HG03025 (cell line): ENCODE measurements around the gene SOX6.

ENCODE experiments used
- ATAC-seq: cut with Tn5 transposase; IDR thresholded peaks from one replicate; pipeline ENCODE4 v1.9.1; 2021; ENCODE audit warnings: mild to moderate bottlenecking, moderate library complexity; ENCODE audit not compliant: unreplicated experiment, low FRiP score

Gene SOX6

GRCh38 chr11:16204261-16204660, 152.1 kb downstream of the SOX6 start:
- no peak for ATAC-seq

GRCh38 chr11:16195651-16196050, 160.7 kb downstream of the SOX6 start:
- no peak for ATAC-seq

- ATAC-seq = no peak
These were observed 161.8 kb downstream of the SOX6 start for GRCh38 chr11:16194566-16194965.

- ATAC-seq = no peak
These were observed 162.4 kb downstream of the SOX6 start for GRCh38 chr11:16193897-16194381.

- ATAC-seq = no peak
These were observed 164.5 kb downstream of the SOX6 start for GRCh38 chr11:16191868-16192240.

GRCh38 chr11:16191212-16191867, 165.0 kb downstream of the SOX6 start:
- ATAC-seq = no peak

- no peak for ATAC-seq
These were observed 169.7 kb downstream of the SOX6 start for GRCh38 chr11:16186680-16187079.

- no peak for ATAC-seq
These were observed 171.3 kb downstream of the SOX6 start for GRCh38 chr11:16185042-16185441.

GRCh38 chr11:16184588-16184987, 171.8 kb downstream of the SOX6 start:
- no peak for ATAC-seq

GRCh38 chr11:16182553-16182952, 173.8 kb downstream of the SOX6 start:
- no peak for ATAC-seq

- ATAC-seq = no peak
These were observed 175.5 kb downstream of the SOX6 start for GRCh38 chr11:16180868-16181267.

GRCh38 chr11:16179676-16180075, 176.7 kb downstream of the SOX6 start:
- no peak for ATAC-seq

GRCh38 chr11:16178273-16178672, 178.1 kb downstream of the SOX6 start:
- no peak for ATAC-seq

GRCh38 chr11:16177688-16178087, 178.7 kb downstream of the SOX6 start:
- ATAC-seq = no peak

- no peak for ATAC-seq
These were observed 182.5 kb downstream of the SOX6 start for GRCh38 chr11:16173798-16174197.

GRCh38 chr11:16171882-16172281, 184.5 kb downstream of the SOX6 start:
- ATAC-seq = no peak

GRCh38 chr11:16169956-16170847, 186.1 kb downstream of the SOX6 start:
- ATAC-seq = no peak

- ATAC-seq = no peak
These were observed 186.8 kb downstream of the SOX6 start for GRCh38 chr11:16169541-16169940.

GRCh38 chr11:16167706-16168487, 188.4 kb downstream of the SOX6 start:
- no peak for ATAC-seq

GRCh38 chr11:16166571-16166970, 189.8 kb downstream of the SOX6 start:
- ATAC-seq = no peak

- no peak for ATAC-seq
These were observed 196.2 kb downstream of the SOX6 start for GRCh38 chr11:16160146-16160545.
